HG02571 (cell line): Measurements from ENCODE around the gene RNF112.
"Not testable (repeated sequence)": the region's sequence is repeated elsewhere in the genome, so short reads cannot be mapped to it uniquely, and the experiment has no call there.

ENCODE experiments used
- ATAC-seq: cut with Tn5 transposase; IDR thresholded peaks from one replicate; pipeline ENCODE4 v1.9.1; 2021; ENCODE audit warnings: mild to moderate bottlenecking, moderate library complexity; ENCODE audit not compliant: unreplicated experiment

The RNF112 gene

GRCh38 chr17:19443148-19443547 lies 32.1 kb downstream of the RNF112 start:
- no peak for ATAC-seq

- no peak for ATAC-seq
Observed at GRCh38 chr17:19445105-19445504, 34.1 kb downstream of the RNF112 start.

GRCh38 chr17:19446577-19446976 lies 35.5 kb downstream of the RNF112 start:
- not testable (repeated sequence) for ATAC-seq

DNA sequence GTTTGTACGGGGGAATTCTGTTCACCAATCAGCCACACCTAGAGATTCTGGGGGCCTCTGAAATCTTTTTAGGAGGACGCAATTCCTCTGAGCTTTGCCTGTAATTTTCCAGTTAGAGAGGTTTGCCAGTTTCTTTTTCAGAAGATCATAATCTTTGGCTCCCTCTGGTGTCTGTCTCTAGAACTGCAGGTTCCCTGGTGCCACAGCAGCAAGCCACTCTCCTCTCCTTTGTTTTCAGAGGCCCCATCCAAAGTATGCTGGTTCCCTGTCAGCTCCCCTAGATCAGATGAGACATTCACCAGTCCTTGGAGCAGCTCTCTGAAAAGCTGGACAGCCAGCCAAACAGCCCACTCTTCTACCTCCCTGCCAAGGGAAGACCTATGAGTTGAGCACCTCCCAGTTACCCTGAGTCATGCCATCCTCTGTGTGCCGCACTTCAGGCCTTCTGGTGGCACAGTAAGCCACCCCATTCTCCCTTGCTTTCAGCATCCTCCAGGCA lies 36.1 kb downstream of the RNF112 start:
- no peak for ATAC-seq

GRCh38 chr17:19448341-19449268 lies 37.6 kb downstream of the RNF112 start:
- no peak for ATAC-seq

GRCh38 chr17:19449656-19450055 lies 38.6 kb downstream of the RNF112 start:
- ATAC-seq: no peak

DNA sequence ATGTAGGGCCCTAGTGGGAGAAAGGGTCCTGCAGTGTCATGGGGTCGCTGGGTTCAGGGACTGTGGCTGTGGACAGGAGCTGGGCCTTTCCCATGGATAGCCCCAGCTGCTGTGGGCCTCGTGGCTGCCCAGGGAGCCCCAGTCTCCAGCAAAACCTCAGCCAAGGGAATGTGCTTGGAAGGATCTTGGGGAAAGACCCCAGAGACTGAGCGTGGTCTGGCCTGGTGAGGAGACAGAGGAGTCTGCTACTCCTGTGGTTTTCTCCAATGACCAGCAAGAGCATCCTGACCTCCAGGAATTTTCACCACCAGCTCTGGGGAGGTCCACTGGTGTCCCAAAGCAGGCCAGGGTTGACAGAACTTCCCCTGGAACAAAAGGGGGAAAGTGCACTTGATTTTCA lies 42.3 kb downstream of the RNF112 start:
- ATAC-seq: no peak

DNA sequence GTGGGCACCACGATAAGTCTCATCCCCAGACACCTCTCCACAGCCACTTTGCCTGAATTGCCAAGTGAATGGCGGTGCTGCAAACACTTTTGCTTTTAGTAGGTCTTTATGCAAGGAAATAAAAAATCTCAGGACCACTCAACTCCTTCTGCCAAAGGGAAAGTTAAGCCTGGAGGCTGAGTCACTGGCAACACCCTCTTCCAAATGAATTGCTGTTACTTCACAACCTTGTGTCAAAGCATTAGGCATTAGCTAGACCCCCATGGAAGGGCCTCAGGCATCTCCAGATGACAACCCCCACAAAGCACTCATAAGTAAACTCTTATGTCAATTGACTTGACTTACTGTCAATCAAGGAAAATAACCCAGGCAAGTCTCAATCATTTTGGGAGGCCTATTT lies 43.0 kb downstream of the RNF112 start:
- ATAC-seq: no peak

DNA sequence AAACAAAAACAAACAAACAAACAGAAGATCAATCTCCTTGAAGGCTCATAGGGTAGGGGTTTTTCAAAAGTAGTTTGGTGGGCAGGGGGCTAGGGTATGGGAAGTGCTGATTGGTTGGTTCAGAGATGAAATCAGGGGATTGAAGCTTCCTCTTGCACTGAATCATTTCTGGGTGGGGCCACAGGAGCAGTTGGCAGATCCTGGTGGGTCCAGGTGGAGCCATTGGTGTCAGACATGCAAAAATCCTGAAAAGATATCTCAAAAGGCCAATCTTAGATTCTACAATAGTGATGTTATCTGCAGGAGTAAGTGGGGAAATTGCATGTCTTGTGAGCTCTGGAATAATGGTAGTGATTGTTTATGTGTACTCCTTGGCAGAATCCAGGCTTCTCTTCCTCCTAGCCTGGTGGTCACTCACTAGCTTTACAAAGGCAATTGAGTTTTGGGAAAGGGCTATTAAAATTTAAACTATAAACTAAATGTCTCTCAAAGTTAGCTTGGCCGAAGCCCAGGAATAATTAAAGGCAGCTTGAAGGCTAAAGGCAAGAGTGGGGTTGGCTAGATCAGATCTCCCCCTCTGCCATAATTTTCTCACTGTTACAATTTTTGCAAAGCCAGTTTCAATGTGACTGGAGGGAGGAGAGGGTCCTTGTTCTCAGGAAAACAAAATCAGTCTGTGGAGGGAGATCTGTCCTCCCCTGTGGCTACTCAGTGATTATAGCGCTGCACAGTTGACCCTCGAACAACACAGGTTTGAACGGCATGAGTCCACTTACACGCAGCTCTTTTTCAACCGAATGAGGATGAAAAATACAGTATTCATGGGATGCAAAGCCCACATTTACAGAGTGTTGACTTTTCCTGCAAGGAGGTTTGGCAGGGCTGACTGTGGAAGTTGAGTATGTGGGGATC lies 45.2 kb downstream of the RNF112 start:
- ATAC-seq: no peak

GRCh38 chr17:19457046-19457445 lies 46.0 kb downstream of the RNF112 start:
- no peak for ATAC-seq

DNA sequence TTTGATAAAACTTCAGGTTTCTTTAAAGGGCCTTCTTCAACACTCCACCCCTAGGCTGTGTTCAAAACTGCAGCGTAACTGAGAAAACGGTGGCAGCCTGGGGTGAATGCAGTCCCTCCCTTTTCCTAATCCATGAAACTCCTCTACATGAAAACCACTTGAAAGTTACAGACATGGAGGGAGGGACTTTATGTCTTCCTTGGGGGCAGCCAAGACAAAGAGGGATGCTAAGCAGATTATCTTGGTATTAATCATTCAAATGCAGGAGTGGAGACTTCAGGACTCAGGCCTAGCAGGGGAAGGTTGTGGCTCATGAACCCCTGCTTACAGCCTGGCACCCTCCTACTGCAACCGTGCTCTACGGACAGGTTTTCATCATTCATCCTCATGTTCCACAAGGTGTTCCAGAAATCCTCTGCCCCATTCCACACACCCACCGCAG lies 46.8 kb downstream of the RNF112 start:
- no peak for ATAC-seq

GRCh38 chr17:19458481-19458880 lies 47.4 kb downstream of the RNF112 start:
- ATAC-seq: not testable (repeated sequence)

DNA sequence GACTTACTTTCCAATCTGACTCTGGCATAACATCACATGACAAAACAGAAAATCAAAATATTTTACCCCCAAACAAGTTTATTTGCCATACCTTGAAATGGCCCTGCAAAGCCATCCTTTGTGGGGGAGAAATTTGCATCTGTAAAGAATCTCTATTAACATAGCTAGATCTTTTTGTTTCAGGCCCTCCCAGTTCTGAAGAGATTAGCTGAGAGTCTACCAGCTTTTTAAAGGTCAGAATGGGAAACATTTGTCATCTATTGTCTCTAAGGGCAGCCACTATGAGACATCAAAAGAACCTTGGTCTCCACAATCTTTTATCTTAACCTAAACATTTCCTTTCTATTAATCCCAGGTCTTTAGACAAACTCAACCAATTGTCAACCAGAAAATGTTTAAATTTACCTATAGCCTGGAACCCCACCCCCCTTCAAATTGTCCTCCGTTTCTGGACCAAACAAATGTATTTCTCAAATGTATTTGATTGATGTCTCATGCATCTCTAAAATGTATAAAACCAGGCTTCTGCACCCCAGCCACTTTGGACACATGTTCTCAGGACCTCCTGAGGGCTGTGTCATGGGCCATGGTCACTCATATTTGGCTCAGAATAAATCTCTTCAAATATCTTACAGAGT lies 48.1 kb downstream of the RNF112 start:
- not testable (repeated sequence) for ATAC-seq

- no peak for ATAC-seq
Observed at GRCh38 chr17:19460700-19461099, 49.7 kb downstream of the RNF112 start.

DNA sequence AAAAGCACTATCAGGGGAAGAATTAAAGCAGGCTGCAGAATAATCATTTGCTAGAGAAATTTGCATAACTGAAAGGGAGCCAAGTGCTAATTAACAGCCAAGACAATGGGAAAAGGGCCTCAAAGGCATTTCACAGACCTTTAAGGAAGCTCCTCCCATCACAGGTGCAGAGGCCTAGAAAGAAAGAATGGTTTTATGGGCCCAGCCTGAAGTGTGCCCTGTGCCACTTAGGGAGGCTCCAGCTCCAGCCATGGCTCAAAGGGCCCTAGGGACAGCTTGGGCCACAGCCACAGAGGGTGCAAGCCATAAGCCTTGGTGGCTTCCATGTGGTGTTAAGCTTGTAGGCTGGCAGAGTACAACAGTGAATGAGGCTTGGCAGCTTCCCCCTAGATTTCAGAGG lies 50.1 kb downstream of the RNF112 start:
- ATAC-seq: no peak

DNA sequence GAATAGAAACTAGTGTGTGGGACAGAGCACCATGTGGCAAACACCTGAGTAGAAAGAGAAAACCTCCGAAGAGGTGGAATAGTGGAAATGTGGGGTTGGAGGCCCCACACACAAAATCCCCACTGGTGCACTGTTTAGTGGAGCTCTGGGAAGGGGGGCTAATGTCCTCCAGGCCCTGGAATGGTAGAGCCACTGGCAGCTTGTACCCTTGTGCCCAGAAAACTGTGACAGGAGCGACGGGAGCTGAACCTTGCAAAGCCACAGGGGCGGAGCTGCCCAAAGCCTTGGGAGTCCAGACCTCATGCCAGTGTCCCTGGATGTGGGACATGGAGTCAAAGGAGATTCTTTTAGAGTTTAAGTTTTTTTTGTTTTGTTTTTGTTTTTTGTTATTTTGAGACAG lies 50.6 kb downstream of the RNF112 start:
- ATAC-seq: no peak

- not testable (repeated sequence) for ATAC-seq
Observed at GRCh38 chr17:19462456-19463035, 51.5 kb downstream of the RNF112 start.

DNA sequence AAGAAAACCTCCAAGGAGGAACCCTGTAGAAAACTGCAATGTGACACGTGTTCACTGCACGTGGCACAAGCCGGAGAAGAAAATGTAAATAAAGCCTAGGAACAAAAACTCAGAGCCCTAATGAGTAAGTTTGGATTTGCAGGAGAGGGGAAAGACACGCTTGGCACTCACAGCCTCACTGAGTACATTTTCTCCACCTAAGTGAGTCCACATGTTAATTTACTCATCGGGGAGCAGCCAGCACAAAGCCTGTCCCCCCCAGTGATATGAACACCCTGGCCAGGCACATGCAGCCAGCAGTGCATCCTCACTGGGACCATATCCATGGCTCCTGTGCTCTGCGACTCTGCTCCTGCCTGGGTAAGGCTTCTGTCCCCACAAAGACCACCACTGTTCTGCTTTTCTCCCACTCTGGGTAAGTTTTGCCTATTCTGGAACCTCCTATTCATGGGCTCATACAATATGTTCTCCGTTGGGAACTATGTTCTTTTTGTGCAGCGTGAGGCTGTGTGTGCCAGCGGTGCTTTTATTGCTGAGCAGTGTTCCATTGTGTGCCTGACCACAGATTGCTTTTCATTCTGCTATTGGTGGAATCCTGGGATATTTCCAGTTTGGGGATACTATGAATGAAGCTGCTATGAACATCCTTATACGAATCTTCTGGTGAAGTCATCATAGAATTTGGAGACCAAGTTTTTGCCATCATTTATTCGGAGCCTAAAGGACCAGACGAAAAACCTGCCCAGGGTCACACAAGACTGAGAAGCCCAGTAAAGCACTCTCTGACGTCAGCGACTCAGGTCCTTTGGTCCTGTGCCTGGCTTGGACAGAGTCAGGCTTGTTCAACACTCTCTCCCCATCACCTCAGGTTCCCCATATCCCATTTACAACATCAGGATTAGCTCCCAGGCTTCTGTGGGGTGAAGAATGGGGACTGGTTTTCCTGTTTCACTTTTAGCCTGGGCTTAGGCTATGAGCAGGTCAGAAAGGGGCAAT lies 53.3 kb downstream of the RNF112 start:
- no peak for ATAC-seq
